Measurements from ENCODE around the gene CASK. TPM values are rescaled to one million over a fixed set of nuclear protein-coding genes. Genes with fewer than 3 reads are reported as not detected.

Gene CASK
- total RNA-seq, 1 donor from 2014 or later, result 13.4 TPM

DNA sequence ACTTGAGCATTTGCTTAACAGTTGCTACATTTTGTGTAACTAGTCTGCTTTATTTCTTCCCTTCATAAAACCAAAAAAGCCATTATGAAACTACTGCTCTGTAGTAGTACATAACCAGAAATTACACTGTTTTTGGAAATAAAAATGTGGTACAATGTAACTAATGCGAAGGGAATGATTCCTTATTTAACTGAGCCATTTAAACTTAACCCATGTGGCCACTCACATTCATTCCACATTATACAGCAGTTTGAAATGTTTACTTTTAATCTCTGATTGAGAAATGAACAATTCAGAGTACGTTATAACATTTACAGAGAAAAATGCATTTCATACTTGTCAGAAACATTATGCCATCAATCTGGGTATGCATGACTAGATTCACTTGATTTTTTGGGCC lies 382.0 kb downstream of the CASK start:
- H3K4me3 ChIP-seq, result no peak overlapping the region
- H3K27me3 ChIP-seq (ENCODE audit: low read depth), result no peaks in the 10 kb centered on the region
- TF ChIP-seq CTCF (IDR thresholded peaks at IDR 0.05; ENCODE audit: borderline replicate concordance), result no peak
- no peak overlapping the region for H3K27ac ChIP-seq (replicated peaks)
- intact Hi-C loops (cut with micrococcal nuclease), result no loop called here
- no peaks in the 10 kb centered on the region for H3K36me3 ChIP-seq
- no peaks in the 10 kb centered on the region for H3K4me1 ChIP-seq
- H3K9me3 ChIP-seq (replicated peaks), result no peaks in the 10 kb centered on the region
- no peak for DNase-seq

GRCh38 chrX:41538707-41539106 lies 384.6 kb downstream of the CASK start:
- Histone ChIP-seq H3K27me3 (ENCODE audit: low read depth) (no peaks in the 10 kb centered on the region), H3K27ac (replicated peaks) (no peak overlapping the region), H3K36me3 (no peaks in the 10 kb centered on the region), H3K9me3 (replicated peaks) (no peaks in the 10 kb centered on the region), H3K4me1 (no peaks in the 10 kb centered on the region), H3K4me3 (no peak overlapping the region)
- intact Hi-C loops (cut with micrococcal nuclease), result no loop called here
- TF ChIP-seq CTCF (IDR thresholded peaks at IDR 0.05; ENCODE audit: borderline replicate concordance), result no peak
- no peak for DNase-seq

- H3K27ac ChIP-seq (replicated peaks), result no peak overlapping the region
- DNase-seq, result no peak
- H3K4me1 ChIP-seq, result peaks cover 10% of the 10 kb centered on the region
- H3K9me3 ChIP-seq (replicated peaks), result no peaks in the 10 kb centered on the region
- peaks cover 13% of the 10 kb centered on the region for H3K36me3 ChIP-seq
- no peak overlapping the region for H3K4me3 ChIP-seq
- TF ChIP-seq CTCF (IDR thresholded peaks at IDR 0.05; ENCODE audit: borderline replicate concordance), result no peak
- H3K27me3 ChIP-seq (ENCODE audit: low read depth), result no peaks in the 10 kb centered on the region
- intact Hi-C loops (cut with micrococcal nuclease), result no loop called here
Observed at GRCh38 chrX:41530085-41530484, 393.3 kb downstream of the CASK start.

DNA sequence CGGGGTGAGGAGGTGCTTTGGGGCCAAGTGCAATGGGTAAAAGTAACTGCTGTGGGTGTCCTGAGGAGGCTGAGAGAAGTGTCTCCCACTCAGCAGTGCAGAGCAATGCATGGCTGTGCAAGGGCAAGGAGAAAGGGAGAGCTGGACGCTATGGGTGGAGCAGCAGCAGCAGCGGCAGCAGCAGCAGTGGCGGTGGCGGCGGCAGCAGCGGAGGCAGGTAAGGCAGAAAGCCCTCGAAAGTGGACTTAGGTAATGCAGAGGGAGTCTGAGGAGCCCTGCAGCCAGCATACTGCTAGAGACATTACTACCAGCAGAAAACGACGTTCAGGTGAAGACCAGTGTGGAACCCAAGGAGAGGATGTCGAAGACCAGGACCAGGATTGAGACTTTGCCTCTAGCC lies 394.1 kb downstream of the CASK start:
- no peaks in the 10 kb centered on the region for H3K27me3 ChIP-seq (ENCODE audit: low read depth)

GRCh38 chrX:41528784-41529183 lies 394.6 kb downstream of the CASK start:
- Histone ChIP-seq H3K9me3 (replicated peaks) (no peaks in the 10 kb centered on the region), H3K4me1 (peaks cover 10% of the 10 kb centered on the region), H3K27me3 (ENCODE audit: low read depth) (no peaks in the 10 kb centered on the region), H3K27ac (replicated peaks) (no peak overlapping the region), H3K36me3 (peaks cover 13% of the 10 kb centered on the region), H3K4me3 (no peak overlapping the region)
- DNase-seq, result no peak
- intact Hi-C loops (cut with micrococcal nuclease), result no loop called here
- TF ChIP-seq CTCF (IDR thresholded peaks at IDR 0.05; ENCODE audit: borderline replicate concordance), result no peak

More for the DNA sequence above, 394.1 kb downstream of the CASK start:
- Histone ChIP-seq H3K9me3 (replicated peaks) (no peaks in the 10 kb centered on the region), H3K4me1 (peaks cover 10% of the 10 kb centered on the region), H3K4me3 (no peak overlapping the region), H3K36me3 (peaks cover 13% of the 10 kb centered on the region), H3K27ac (replicated peaks) (no peak overlapping the region)
- TF ChIP-seq CTCF (IDR thresholded peaks at IDR 0.05; ENCODE audit: borderline replicate concordance), result no peak
- intact Hi-C loops (cut with micrococcal nuclease), result no loop called here
- DNase-seq, result no peak

DNA sequence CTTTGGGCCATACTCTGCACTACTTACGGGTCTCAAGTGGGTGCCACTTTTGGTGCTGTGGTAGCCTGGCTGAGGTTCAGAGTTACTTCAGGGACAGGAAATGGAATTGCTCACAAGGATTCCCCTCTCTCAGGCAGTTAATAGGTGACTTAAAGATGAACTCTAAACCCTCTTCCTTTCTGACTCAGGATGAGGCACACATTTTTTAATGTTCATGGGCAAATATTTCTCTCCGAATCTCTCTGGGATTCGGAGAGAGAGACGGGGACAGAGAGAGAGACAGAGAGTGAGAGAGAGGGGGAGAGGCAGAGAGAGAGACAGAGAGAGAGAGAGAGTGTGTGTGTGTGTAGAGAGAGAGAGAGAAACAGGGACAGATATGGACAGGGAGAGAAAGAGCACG lies 396.4 kb downstream of the CASK start:
- intact Hi-C loops (cut with micrococcal nuclease), result no loop called here
- H3K27ac ChIP-seq (replicated peaks), result no peak overlapping the region
- DNase-seq, result no peak
- peaks cover 10% of the 10 kb centered on the region for H3K4me1 ChIP-seq
- no peak overlapping the region for H3K4me3 ChIP-seq
- H3K36me3 ChIP-seq, result peaks cover 13% of the 10 kb centered on the region
- H3K27me3 ChIP-seq (ENCODE audit: low read depth), result no peaks in the 10 kb centered on the region
- H3K9me3 ChIP-seq (replicated peaks), result no peaks in the 10 kb centered on the region
- no peak for TF ChIP-seq CTCF (IDR thresholded peaks at IDR 0.05; ENCODE audit: borderline replicate concordance)

Data from left ventricle myocardium inferior (tissue), 1 donor.